NT2/D1 (cell line): ENCODE results near the gene ZNF649.

Source experiments
- SUZ12 ChIP-seq: IDR thresholded peaks from 2 replicates; pipeline ENCODE4 v1.6.1; 2011; ENCODE audit not compliant: insufficient read length, insufficient read depth; ENCODE audit errors: extremely low read depth
- YY1 ChIP-seq: IDR thresholded peaks from 2 replicates; pipeline ENCODE4 v1.6.1; 2011; ENCODE audit not compliant: insufficient read length, insufficient read depth
- ZNF274 ChIP-seq: IDR thresholded peaks from 2 replicates; pipeline ENCODE4 v1.6.1; 2011; ENCODE audit warnings: mild to moderate bottlenecking, low read depth, low read length

DNA sequence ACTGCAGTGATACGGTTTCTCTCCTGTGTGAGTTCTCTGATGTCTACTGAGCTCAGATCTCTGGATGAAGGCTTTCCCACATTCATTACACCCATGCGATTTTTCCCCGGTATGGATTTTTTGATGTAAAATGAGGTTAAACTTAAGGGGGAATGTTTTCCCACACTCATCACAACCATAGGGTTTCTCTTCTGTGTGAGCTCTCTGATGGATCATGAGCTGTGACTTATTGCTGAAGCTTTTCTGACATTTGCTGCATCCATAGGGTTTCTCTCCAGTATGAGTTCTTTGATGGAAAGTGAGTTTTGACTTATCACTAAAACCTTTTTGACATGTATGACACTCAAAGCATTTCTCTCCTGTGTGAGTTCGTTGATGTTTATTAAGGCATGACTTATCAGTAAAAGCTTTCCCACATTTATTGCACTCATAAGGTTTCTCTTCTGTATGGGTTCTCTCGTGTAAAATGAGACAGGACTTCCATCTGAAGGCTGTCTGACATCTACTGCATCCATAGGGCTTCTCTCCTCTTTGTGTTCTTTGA lies 10.6 kb upstream of the ZNF649 start:
- TF ChIP-seq YY1 (no peak), ZNF274 (peak; percentile 92), SUZ12 (no peak)
